ENCODE measurements around the gene SLC27A1. TPM values are rescaled to one million over a fixed set of nuclear protein-coding genes. Genes with fewer than 3 reads are reported as not detected.

Gene SLC27A1
- total and polyA plus RNA-seq, 4 donors = 2.4 to 7.4 (median 4.0) TPM

GRCh38 chr19:17448131-17448967 is 22.0 kb upstream of the SLC27A1 start, which contains the start of gene TMEM221:
Gene TMEM221 (minus strand): TSS chr19:17448668. CDS start chr19:17448462, 206 bp downstream.
- Histone ChIP-seq H3K4me1 (ENCODE audit: control insufficient read depth in 4 of 4, insufficient read depth in 4 of 4, low read length in 3 of 4) (peaks cover 0 to 10% (median 1%) of the 10 kb centered on the region in 4 donors), H3K36me3 (ENCODE audit: control insufficient read depth in 4 of 4, insufficient read depth in 3 of 4, low read depth in 1 of 4, low read length in 3 of 4) (no peaks in the 10 kb centered on the region), H3K27me3 (ENCODE audit: control insufficient read depth in 4 of 4, insufficient read depth in 4 of 4, low read length in 3 of 4) (peaks cover 0 to 2% (median 0%) of the 10 kb centered on the region in 4 donors), H3K4me3 (ENCODE audit: low read depth in 1 of 3, low read length in 3 of 3) (peak within 1 kb of the TSS in 2 of 3 donors; percentile 7 to 47), H3K9me3 (ENCODE audit: control insufficient read depth in 4 of 4, low read length in 3 of 4) (no peaks in the 10 kb centered on the region), H3K9ac (ENCODE audit: low read depth in 1 of 2, low read length in 2 of 2) (no peak within 1 kb of the TSS), H3K27ac (ENCODE audit: low read depth in 1 of 2, low read length in 2 of 2) (no peak within 1 kb of the TSS)
- WGBS = 2% methylated on average over 81 of the region's 81 CpGs
- TF ChIP-seq RAD21 (IDR thresholded peaks at IDR 0.05) (peak in 1 of 2 donors; percentile 28), FOXA2 (IDR thresholded peaks at IDR 0.05) (no peak), TAF1 (conservative IDR thresholded peaks at IDR 0.05) (no peak)
- TF ChIP-seq, protein P1, sequence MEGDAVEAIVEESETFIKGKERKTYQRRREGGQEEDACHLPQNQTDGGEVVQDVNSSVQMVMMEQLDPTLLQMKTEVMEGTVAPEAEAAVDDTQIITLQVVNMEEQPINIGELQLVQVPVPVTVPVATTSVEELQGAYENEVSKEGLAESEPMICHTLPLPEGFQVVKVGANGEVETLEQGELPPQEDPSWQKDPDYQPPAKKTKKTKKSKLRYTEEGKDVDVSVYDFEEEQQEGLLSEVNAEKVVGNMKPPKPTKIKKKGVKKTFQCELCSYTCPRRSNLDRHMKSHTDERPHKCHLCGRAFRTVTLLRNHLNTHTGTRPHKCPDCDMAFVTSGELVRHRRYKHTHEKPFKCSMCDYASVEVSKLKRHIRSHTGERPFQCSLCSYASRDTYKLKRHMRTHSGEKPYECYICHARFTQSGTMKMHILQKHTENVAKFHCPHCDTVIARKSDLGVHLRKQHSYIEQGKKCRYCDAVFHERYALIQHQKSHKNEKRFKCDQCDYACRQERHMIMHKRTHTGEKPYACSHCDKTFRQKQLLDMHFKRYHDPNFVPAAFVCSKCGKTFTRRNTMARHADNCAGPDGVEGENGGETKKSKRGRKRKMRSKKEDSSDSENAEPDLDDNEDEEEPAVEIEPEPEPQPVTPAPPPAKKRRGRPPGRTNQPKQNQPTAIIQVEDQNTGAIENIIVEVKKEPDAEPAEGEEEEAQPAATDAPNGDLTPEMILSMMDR (IDR thresholded peaks at IDR 0.05; ENCODE audit: low read depth, low read length, missing input control) = peak; percentile 15
- DNase-seq (ENCODE audit: low spot score) = peak; percentile 42

- WGBS = 55% methylated on average over 8 of the region's 8 CpGs
- Histone ChIP-seq H3K27me3 (ENCODE audit: control insufficient read depth in 4 of 4, insufficient read depth in 4 of 4, low read length in 3 of 4) (peaks cover 0 to 2% (median under 1%) of the 10 kb centered on the region in 4 donors), H3K36me3 (ENCODE audit: control insufficient read depth in 4 of 4, insufficient read depth in 3 of 4, low read depth in 1 of 4, low read length in 3 of 4) (no peaks in the 10 kb centered on the region), H3K27ac (ENCODE audit: low read depth in 1 of 2, low read length in 2 of 2) (no peak overlapping the region), H3K4me1 (ENCODE audit: control insufficient read depth in 4 of 4, insufficient read depth in 4 of 4, low read length in 3 of 4) (peaks cover 0 to 10% (median 3%) of the 10 kb centered on the region in 4 donors), H3K4me3 (ENCODE audit: low read depth in 1 of 3, low read length in 3 of 3) (no peak overlapping the region), H3K9me3 (ENCODE audit: control insufficient read depth in 4 of 4, low read length in 3 of 4) (no peaks in the 10 kb centered on the region), H3K9ac (ENCODE audit: low read depth in 1 of 2, low read length in 2 of 2) (no peak overlapping the region)
- no peak for DNase-seq (ENCODE audit: low spot score)
- TF ChIP-seq RAD21 (IDR thresholded peaks at IDR 0.05) (no peak), HNF4G (IDR thresholded peaks at IDR 0.05) (no peak), FOXA1 (IDR thresholded peaks at IDR 0.05) (no peak), FOXA2 (IDR thresholded peaks at IDR 0.05) (no peak), ATF3 (IDR thresholded peaks at IDR 0.05) (no peak), NR2F2 (IDR thresholded peaks at IDR 0.05) (no peak), RXRA (IDR thresholded peaks at IDR 0.05) (no peak), EGR1 (IDR thresholded peaks at IDR 0.05; ENCODE audit: low read depth in 2 of 2) (no peak), GABPA (IDR thresholded peaks at IDR 0.05 in 1 of 2, conservative IDR thresholded peaks at IDR 0.05 in 1 of 2) (no peak), JUND (IDR thresholded peaks at IDR 0.05) (no peak), HNF4A (conservative IDR thresholded peaks at IDR 0.05) (no peak), SP1 (IDR thresholded peaks at IDR 0.05) (no peak), ZBTB33 (IDR thresholded peaks at IDR 0.05) (no peak), YY1 (IDR thresholded peaks at IDR 0.05) (no peak), TAF1 (conservative IDR thresholded peaks at IDR 0.05) (no peak)
- TF ChIP-seq, protein P2, sequence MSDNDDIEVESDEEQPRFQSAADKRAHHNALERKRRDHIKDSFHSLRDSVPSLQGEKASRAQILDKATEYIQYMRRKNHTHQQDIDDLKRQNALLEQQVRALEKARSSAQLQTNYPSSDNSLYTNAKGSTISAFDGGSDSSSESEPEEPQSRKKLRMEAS (IDR thresholded peaks at IDR 0.05) = no peak
- TF ChIP-seq, protein P3, sequence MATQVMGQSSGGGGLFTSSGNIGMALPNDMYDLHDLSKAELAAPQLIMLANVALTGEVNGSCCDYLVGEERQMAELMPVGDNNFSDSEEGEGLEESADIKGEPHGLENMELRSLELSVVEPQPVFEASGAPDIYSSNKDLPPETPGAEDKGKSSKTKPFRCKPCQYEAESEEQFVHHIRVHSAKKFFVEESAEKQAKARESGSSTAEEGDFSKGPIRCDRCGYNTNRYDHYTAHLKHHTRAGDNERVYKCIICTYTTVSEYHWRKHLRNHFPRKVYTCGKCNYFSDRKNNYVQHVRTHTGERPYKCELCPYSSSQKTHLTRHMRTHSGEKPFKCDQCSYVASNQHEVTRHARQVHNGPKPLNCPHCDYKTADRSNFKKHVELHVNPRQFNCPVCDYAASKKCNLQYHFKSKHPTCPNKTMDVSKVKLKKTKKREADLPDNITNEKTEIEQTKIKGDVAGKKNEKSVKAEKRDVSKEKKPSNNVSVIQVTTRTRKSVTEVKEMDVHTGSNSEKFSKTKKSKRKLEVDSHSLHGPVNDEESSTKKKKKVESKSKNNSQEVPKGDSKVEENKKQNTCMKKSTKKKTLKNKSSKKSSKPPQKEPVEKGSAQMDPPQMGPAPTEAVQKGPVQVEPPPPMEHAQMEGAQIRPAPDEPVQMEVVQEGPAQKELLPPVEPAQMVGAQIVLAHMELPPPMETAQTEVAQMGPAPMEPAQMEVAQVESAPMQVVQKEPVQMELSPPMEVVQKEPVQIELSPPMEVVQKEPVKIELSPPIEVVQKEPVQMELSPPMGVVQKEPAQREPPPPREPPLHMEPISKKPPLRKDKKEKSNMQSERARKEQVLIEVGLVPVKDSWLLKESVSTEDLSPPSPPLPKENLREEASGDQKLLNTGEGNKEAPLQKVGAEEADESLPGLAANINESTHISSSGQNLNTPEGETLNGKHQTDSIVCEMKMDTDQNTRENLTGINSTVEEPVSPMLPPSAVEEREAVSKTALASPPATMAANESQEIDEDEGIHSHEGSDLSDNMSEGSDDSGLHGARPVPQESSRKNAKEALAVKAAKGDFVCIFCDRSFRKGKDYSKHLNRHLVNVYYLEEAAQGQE (IDR thresholded peaks at IDR 0.05) = no peak
- TF ChIP-seq, protein P1 (IDR thresholded peaks at IDR 0.05; ENCODE audit: low read depth, low read length, missing input control) = no peak
These were observed 19.9 kb upstream of the SLC27A1 start for GRCh38 chr19:17450264-17451075.

All from liver (tissue), 9 donors.